Urothelium cell line (cell line): ENCODE measurements around the gene PAX5.

Experiments used
- DNase-seq: peaks from one replicate; pipeline ENCODE4 v3.0.0; 2011; ENCODE audit warnings: low spot score, mixed read lengths
- FAIRE-seq: peaks from 2 replicates; lab custom pipeline; 2011; peaks lifted over from hg19 to GRCh38; lab: Jason Lieb, UNC

PAX5 gene

DNA sequence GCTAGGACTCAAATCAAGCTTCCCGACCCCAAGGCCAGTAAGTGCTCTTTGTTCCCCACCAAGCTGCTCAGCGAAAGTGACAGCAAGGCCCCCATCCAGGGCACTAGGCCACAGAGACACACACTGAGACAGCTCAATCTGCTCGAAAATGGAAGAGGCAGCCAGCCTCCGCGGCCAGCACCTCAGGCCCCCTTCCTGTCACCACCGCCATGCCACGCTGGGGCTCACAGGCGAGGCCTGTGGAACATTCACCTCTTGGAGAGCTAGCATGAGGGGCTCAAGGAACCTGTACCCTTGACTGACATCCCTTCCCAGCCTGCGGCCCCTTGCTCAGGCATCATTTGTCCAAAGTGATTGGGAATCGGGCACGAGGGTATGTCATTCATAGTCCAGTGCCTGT, 71.4 kb downstream of the PAX5 start:
- peak; percentile 27 for FAIRE-seq
- DNase-seq: no peak

DNA sequence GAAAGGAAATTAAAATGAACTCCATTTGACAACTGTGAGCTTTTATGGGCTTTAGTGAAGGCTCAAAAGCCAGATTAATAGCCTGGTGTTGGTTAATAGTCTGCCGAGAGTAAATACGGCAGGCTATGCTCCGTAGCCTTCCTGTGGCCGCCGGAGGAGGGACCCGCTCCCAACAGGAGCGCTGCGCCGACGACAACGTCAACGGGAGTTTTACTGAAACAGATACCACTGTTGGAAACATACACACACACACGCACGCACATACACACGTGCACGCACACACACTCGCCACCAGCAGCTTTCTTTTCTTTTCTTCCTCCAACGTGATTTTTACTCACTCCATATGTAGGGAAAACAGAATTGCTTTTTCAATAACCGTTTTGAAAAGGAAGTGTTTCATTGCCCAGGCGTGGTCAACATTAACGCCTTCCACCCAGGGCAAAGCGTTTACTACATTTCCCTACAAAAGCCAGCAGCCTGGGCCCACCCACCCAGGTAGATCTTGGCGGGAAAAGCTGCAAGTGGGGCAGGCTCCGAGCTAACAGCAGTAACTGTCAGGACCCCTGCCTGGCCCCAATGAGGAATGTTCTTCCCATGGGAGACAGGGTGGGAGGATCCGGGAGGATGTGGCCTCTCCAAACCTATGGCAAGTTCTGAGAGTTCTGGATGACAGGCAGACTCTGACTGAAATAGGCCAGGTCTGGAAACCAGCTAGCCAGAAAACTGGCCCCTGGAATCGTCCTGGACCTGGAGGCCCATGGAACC, 72.3 kb downstream of the PAX5 start:
- no peak for FAIRE-seq
- no peak for DNase-seq

DNA sequence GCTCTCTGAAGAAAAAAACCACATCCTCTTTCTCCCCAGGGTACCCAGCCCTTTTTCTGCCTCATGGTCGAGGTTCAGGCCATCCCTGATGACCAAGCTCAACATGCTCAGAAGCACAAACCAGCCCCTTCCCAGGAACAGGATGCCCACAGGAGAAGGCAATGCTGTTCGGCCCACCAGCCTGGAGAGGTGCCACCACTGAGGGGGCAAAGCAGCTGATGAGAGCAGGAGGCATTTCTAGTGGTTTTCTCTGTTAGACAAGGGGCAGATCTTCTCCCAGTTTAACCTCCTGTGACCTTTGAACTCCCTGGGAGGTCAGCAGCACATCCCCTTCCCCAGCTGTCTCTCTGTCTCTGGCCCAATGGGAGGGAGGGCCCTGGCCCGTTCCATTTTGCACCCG, 73.0 kb downstream of the PAX5 start:
- no peak for DNase-seq
- FAIRE-seq: no peak

DNA sequence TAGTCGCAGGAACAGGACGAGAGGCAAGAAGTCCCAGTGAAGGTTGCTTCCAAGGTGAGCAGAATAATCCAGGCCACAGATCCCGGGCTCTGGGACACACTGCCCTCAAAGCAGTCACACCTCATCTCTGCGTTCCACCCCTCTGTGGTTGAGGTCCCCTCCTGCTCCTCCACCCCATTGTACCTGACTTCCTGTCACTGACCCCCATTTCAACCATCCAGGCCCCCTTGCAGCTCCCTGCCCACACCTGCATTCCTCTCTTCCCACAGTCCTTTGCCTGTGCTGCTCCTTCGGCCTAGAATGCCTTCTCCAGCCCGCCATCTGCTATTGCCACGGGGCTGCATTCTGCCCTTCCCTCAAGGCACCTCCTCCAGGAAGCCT, 73.5 kb downstream of the PAX5 start:
- no peak for DNase-seq
- no peak for FAIRE-seq

DNA sequence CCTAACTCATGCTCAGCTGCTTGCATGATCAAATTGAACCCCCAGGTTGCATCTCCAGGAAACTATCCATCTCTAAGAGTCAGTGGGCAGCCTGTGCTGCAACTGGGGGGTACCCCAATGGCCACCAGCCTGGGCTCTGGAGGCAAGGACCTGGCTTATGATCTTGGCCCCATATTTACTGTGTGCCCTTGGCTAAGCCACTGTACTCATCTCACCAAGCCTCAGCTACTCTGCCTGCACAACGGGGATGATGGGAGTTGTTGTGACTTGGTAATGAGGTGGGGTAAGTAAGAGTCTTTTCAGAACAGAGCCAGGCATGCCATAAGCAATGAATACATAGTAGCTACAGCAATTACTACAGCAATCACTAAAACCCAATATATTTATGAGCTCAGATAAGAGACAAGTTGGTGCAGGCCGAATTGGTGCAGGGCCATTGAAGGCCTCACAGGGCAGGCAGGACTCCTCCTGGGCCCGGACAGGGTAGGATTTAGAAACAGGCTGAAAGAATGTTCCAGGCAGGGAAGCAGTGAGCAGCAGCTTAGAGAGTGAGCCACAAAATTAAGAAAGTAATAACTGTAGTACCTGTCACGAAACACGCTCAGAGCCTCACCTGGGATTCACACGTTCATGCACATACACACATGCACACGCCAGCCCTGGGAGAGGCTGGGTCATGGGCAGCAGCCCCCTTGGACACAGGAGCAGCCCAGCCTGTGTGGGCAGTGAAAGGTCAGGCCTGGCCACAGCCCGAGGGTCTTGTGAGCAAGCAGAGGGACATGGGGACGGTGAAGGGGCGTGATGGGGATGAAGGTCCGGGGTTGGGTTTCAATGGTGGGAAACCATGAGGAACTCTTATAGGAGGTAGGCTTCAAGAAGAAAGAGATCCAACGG, 74.1 kb downstream of the PAX5 start:
- FAIRE-seq: no peak
- DNase-seq: no peak

DNA sequence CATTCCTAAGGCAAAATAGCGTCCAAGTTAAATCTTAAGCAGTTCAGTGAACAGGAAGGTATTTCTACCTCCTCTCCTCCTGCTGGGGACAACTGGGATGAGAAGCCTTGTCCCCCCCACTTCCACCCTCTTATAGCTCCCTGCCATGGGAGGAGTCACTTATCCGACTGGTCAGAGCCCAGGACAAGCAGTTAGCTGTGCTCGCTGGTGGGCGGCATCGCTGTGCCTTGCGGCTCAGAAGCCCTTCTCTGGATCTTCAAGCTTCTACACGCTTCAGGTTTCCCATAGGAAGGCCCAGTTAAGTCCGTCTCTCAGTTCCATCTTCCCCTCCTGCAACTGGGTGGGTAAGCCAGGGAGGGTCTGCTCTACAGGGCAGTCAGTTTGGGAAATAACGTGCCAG, 77.2 kb downstream of the PAX5 start:
- DNase-seq (no peak), FAIRE-seq (no peak)

DNA sequence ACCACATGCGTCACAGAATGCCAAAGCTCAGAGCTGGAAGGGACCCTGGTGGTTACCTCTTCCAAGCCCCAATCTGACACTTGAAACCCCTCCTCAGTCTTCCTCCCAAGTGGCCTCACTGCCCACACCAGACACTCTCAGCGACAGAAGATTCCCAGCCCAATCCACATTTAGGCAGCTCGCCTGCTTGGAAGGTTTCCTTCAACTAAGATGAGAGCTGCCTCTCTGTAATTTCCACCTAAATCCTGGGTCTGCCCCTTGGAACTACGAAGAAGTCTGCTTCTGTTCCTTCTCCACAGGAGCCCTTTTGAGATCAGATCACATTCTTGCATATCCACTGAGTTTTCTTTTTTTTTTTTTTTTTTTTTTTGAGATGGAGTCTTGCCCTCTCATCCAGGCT, 83.7 kb downstream of the PAX5 start:
- FAIRE-seq: no peak
- no peak for DNase-seq

DNA sequence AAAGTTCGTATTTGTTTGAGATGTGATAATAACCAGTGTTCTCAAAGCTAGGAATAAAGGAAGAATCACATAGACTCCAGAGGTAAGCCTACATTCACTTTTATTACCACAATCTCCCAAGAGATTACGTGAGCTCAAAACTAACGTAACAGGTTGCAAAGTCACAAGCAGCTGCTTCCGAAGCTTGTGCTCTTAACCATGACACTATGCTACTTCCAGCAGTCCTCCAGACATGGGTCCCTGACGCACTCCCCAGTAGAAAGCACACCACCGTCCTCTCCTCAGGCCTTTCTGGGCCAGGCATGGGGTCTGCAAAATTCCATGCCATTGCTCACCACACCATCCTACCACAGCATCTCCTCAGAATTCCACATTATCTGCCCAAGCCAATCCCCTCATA, 84.6 kb downstream of the PAX5 start:
- DNase-seq (no peak), FAIRE-seq (no peak)

DNA sequence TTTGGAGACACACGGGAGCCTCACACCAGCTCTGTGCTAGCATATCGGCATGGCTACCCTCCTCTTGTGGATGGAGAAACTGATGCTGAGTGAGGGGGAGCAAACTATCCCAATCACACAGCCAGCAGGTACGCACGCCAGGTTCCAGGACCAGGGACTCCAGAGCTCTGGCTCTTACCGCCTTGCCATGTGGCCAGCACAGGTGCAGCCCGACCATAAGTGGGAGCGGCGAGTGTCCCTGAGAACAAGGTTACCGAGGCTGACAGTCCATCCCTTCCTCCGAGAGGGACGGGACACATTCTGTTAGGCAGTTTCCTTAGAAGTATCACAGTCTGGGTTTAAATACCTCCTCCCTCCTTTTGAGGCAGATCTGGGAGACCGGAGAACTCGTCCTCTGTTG, 86.0 kb downstream of the PAX5 start:
- DNase-seq (no peak), FAIRE-seq (no peak)

DNA sequence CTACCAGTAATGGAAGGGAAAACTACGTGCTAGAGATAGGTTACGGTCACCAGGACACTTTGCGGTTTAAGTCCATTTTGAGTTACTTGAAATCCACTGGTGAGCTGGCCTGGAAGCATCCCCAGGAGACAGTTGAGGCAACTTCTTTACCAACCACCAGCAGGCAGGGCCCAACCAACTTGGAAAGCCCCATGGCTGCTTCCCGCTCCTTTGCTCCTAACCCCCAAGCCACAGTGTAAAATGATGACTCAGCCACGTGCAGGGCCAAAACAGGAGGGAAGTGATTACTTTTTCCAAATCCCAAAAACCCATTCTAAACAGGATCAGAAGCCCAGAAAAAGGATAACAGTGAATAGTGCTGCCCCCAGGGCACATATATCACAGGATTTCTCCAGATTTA, 87.4 kb downstream of the PAX5 start:
- DNase-seq: peak; percentile 44
- no peak for FAIRE-seq

DNA sequence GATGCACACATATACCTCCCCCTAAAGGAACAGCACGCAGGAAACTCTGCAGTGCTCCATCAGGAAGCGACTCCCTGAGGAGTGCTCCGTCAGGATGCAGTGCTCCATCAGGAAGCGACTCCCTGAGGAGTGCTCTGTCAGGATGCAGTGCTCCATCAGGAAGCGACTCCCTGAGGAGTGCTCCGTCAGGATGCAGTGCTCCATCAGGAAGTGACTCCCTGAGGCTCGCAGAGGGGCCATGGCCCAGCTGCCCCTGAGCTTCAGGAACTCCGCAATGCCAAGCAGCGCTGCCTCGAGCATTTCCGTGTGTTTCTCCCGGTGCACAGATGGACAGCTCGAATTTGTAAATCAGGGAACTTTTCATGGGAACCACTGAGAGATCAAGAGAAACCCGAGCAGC, 88.1 kb downstream of the PAX5 start:
- no peak for DNase-seq
- no peak for FAIRE-seq

DNA sequence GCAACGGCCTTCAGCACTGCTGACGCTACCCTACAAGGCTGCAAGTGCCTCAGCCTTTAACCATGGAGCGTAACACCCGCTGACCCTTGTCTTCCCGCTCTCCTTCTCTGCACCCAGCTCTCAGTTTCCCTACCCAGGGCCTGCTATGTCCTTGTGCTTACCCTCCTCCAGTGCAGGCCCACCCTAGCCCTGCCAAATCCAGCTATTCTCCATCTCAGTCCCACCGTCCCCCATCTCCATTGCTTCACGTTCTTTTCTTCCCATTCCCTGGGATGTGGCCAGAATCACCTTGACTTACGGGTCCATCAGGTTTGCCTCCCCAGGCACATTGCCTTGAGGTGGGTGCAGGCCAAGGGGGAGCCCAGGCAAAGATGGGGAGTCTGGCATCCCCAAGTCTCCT, 91.2 kb downstream of the PAX5 start:
- no peak for FAIRE-seq
- no peak for DNase-seq

DNA sequence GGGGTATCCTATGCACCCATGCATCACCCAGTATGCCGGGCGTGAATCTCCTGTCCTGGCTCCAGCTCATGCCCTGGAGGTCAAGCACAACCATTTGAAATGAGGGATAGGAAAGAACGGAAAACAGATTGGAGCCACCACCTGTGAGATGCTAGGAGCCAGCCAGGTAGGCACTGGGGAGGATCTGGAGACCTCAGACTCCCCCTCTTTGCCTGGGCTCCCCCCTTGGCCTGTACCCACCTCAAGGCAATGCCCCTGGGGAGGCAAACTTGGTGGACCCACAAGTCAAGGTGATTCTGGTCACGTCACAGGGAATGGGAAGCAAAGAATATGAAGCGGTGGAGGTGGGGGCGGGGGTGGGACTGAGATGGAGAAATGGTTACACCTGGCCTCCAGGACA, 92.6 kb downstream of the PAX5 start:
- no peak for DNase-seq
- no peak for FAIRE-seq

DNA sequence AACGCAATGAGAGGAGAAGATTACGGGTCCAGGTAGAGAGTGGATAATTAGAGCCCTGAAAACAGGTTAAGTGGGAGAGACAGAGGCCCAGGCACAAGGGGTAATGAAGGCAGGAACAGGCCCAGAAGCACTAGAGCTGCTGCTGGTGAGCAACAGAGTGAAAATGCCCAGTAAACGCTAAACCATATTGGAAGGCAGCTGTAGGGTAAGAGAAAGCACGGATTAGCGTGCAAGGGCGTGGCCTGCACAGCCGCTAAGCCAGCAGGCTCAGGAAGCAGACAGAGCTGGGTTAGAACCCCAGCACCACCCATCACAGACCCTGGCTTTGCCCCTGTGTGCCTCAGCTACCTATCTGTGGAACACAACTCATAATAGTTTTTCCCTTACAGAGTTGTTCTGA, 93.2 kb downstream of the PAX5 start:
- peak; percentile 30 for FAIRE-seq
- DNase-seq: no peak

DNA sequence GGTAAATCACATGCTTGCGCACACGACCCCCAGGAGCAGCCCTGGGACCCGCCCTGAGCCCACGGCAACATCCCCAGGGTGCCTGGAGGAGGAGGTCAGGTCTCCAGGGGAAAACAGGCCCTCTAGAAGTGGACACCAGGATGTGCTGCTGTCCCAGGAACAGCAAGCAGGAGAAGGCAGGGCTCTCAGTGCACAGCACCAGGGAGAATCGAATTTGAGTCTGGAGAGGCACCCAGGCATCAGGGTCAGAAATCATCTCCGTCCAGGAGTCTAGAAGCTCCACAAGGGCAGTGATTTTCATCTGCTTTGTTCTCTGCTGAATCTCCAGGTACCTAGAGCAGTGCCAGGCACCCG, 93.6 kb downstream of the PAX5 start:
- FAIRE-seq (no peak), DNase-seq (no peak)

DNA sequence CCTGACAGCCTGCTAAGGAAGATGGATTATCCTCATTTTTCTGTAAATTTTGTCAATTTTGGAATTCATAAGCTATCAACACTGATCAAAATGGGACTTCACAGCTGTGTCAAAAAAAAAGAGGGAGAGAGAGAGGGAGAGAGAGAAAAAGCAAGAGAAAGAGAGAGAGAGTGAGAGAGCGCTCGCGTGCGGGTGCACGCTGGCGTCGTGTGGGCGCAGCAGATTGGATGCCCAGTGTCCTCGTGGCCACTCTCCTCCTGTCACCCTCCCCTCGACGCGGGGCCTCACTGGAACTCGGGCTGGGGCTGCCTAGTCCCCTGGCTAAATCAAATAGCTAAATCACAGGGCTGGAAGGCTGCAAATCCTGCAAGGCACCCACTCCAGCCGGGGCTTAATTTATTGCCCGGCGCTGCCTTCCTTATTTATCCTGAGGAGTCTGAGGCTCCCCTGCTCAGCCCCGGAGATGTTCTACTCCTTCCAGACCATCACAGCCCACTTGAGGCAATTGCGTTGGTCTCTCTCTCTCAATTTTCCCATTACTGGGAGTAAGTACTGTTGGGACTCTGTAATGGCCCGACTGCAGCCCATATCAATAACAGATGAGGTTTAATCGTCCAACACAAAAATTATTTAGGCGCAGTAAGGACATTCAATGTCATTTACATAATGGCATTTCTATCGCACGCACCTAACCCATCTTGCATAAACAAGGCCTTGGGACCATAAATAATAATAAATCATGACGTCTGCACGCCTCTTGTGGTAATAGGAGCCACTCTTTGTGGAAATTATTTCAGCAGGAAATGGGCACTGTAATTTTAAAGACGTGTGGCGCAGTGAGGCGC, 94.2 kb downstream of the PAX5 start:
- DNase-seq (no peak), FAIRE-seq (no peak)

DNA sequence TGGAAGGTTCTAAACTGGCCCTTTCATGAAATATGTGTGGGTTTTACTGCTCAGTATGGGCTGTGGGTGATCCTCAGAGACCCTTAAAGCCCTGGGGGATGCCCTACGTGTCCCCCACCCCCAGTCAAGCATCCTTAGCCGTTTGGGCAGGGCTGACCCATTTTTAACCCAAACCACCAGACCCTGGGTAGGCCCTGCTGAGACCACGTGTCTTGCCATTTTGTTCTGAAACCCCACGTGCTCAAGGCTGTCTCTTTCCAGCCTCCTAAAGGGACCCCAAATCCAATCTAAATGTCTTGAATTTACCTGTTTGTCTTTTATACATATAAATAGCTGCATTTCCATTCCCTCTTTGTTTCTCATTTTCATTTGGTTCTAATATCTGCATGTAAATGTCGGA, 94.9 kb downstream of the PAX5 start:
- DNase-seq (no peak), FAIRE-seq (no peak)

DNA sequence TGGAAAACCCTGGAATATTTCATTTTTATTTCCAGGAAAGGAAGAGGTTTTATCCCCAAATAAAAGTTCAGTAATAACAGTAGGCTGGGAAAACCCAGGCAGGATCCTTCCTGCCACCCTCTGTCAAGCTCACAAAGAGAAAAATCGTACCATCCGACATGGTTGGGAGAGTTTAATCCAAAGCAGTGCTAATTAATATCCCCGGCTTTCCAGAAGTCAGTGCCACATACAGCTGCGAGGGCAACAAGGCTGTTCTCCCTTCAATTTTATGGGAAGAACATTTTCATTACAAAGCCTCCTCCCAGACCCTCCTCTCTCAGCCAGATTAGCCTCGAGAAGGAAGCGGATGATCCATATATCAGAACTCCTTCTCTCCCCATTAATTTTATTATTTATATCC, 95.5 kb downstream of the PAX5 start:
- FAIRE-seq (no peak), DNase-seq (no peak)

DNA sequence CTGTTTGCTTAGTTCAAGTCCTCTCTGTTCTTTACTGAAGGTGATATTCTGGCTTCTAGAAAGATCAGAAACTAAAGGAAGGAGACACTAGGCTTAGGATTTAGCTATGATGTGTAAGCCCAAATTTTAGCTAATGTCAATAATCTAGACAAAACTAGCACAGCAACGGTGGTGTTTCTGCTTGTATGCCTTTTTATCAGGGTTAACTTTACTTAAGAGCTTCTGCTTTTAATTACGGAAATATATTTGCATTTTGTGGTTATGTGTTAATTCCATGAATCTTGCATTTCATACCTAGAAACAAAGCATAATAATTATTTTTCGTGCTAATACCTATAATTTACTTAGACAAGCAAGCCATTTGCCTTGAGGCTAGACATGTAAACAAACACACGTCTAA, 96.1 kb downstream of the PAX5 start:
- DNase-seq: no peak
- FAIRE-seq: no peak

DNA sequence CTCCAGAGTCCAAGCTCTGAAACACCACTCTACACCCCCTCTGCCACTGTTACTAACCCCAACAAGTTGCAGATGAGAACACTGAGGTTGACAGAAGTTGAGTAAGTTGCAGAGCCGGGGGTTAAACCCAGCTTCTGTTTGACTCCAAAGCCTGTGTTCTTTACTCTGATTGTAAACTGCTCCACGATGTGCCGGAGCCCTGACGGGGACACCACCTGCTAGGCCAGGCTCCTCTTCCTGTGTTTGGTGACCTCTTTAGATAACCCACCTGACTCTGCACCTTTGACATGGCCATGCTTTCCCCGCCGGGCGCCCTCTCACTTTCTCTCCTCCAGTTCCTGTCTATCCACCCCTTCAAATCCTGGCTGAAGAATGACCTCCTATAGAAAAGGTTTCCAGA, 96.7 kb downstream of the PAX5 start:
- DNase-seq: no peak
- FAIRE-seq: no peak

DNA sequence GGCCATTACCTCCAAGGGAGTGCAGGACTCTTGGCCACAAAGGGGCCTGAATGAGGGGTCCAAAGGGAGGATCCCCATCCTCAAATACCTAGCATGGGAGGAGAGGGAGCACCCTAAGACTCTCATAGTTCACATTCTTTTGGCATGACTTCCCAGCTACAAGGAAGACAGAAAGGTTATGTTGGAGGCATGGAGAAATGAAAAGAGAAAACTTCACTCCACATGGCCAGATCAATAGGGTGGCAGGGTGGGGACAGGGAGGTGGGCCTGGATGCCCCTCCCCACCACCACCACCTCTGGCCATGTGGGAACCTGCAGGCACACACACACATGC, 97.6 kb downstream of the PAX5 start:
- FAIRE-seq: peak; percentile 62
- no peak for DNase-seq
